Ecto neural progenitor cell (in vitro differentiated cells): Measurements from ENCODE around the gene CANX.

Source experiments
- DNase-seq: peaks from one replicate; pipeline ENCODE4 v3.0.0-alpha.2; 2018; ENCODE audit warnings: low spot score

CANX gene

GRCh38 chr5:179753971-179754370 lies 55.2 kb downstream of the CANX start:
- no peak for DNase-seq

- DNase-seq = no peak
Measured at GRCh38 chr5:179755022-179755421, 56.3 kb downstream of the CANX start.

GRCh38 chr5:179758955-179759354 lies 60.2 kb downstream of the CANX start:
- DNase-seq = no peak

- DNase-seq = no peak
Measured at GRCh38 chr5:179759581-179760551, 61.1 kb downstream of the CANX start.

- DNase-seq = no peak
Measured at GRCh38 chr5:179762079-179762780, 63.5 kb downstream of the CANX start.

GRCh38 chr5:179762781-179763176 lies 64.0 kb downstream of the CANX start:
- DNase-seq = no peak

- no peak for DNase-seq
Measured at GRCh38 chr5:179763215-179763945, 64.6 kb downstream of the CANX start.

- no peak for DNase-seq
Measured at GRCh38 chr5:179764056-179764455, 65.3 kb downstream of the CANX start.

GRCh38 chr5:179765400-179765799 lies 66.6 kb downstream of the CANX start:
- no peak for DNase-seq

- no peak for DNase-seq
Measured at GRCh38 chr5:179766021-179766725, 67.4 kb downstream of the CANX start.

- DNase-seq = no peak
Measured at GRCh38 chr5:179766726-179767455, 68.1 kb downstream of the CANX start.

GRCh38 chr5:179767496-179768100 lies 68.8 kb downstream of the CANX start:
- DNase-seq = no peak

GRCh38 chr5:179768326-179769085 lies 69.7 kb downstream of the CANX start:
- DNase-seq = no peak

GRCh38 chr5:179769271-179769670 lies 70.5 kb downstream of the CANX start:
- DNase-seq = no peak

GRCh38 chr5:179769796-179770195 lies 71.0 kb downstream of the CANX start:
- no peak for DNase-seq

- DNase-seq = no peak
Measured at GRCh38 chr5:179771311-179771895, 72.6 kb downstream of the CANX start.

- no peak for DNase-seq
Measured at GRCh38 chr5:179772351-179772750, 73.6 kb downstream of the CANX start.

- DNase-seq = no peak
Measured at GRCh38 chr5:179773686-179774040, 74.9 kb downstream of the CANX start.

GRCh38 chr5:179774442-179774841 lies 75.7 kb downstream of the CANX start:
- no peak for DNase-seq
